ENCODE results near the gene PRR33. TPM values are rescaled to one million over a fixed set of nuclear protein-coding genes. Genes with fewer than 3 reads are reported as not detected.
"Not testable (repeated sequence)": the region's sequence is repeated elsewhere in the genome, so short reads cannot be mapped to it uniquely, and the experiment has no call there.

PRR33 gene
- total and polyA plus RNA-seq, 10 of the 15 experiments (the other 5 are each of a cell fraction or from before 2014, with no cell fraction given), result 0.02 to 1.0 (median 0.38) TPM; not detected in 6

DNA sequence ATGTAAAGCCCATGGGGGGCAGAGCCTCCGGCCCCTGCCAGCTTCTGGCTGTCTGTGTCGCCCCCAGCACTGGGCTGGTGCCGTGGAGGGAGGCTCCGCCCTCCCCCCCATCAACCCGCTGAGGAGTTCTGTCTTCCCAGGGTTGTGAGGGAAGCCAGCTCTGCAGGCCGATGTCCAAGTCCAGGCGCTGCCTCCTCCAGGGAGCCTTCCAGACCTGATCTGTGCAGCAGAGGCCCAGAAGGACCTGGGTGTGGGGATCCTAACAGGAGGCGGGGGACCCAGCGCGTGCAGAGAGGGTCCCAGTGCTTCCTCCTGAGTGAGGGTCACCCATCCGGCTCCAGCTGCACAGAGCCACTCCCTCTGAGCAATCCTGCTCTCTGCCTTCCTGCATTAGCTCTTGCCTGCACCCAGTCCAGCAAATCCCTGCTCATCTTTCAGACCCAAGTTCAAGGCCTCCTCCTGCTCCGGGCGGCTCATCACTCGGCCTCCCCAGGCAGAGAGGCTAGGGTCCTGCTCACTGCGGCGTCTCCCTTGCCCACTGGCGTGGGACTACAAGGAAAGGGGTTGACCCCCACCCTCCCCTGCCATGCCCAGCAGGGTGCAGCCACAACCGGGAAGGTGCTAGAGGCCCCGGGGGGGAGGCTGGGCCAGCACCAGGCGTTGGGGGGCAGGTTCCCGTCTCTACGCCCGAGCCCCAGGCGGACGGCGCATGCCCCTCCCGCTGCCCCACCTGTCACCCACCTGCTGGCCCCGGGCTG is 16.4 kb downstream of the PRR33 start:
- ChIA-PET SMC1A (ENCODE audit: uncharacterized antibody, unreplicated experiment) (no interaction called here), RAD21 (ENCODE audit: unreplicated experiment) (no interaction called here), CTCF (interaction anchor here (1.6 kb wide), 1 partner anchor 22 kb away, joined by 4 read pairs; no protein-coding TSS in a partner anchor), POLR2A (no interaction called here)
- in situ Hi-C loops (cut with MboI), result no loop called here
- DNase-seq (ENCODE audit: low read depth, low spot score), result no peak
- Histone ChIP-seq H4K20me1 (ENCODE audit: control insufficient read depth, insufficient read depth) (no peaks in the 10 kb centered on the region; the same call in 1 of the 2 replicates), H3K27me3 (replicated peaks in 1 of 2; ENCODE audit: control insufficient read depth in 2 of 2, insufficient read depth in 2 of 2, low read length in 1 of 2) (no peaks in the 10 kb centered on the region), H3K4me1 (ENCODE audit: control insufficient read depth, insufficient read depth, low read length) (no peaks in the 10 kb centered on the region), H3K79me2 (ENCODE audit: control insufficient read depth, insufficient read depth, low read length) (no peaks in the 10 kb centered on the region; the same call in none of the 2 replicates), H3K9me3 (replicated peaks; ENCODE audit: control insufficient read depth, insufficient read depth, low read length) (no peaks in the 10 kb centered on the region), H3K4me3 (no peak overlapping the region), H3K9ac (ENCODE audit: control insufficient read depth, insufficient read depth, low read length) (no peak overlapping the region), H3K27ac (ENCODE audit: control insufficient read depth, insufficient read depth) (no peak overlapping the region), H3K4me2 (ENCODE audit: control insufficient read depth, insufficient read depth) (no peak overlapping the region), H3K36me3 (ENCODE audit: control insufficient read depth in 2 of 2, insufficient read depth in 2 of 2, low read length in 1 of 2) (peaks cover 0 to 6% of the 10 kb centered on the region in 2 experiments; a peak in 2 of 4 replicates), H2AFZ (ENCODE audit: control insufficient read depth, low read depth, low read length) (no peak overlapping the region)
- 76% methylated on average over 27 of the region's 28 CpGs for WGBS (ENCODE audit: insufficient coverage, insufficient replicate concordance, low lambda C conversion rate, missing lambda C conversion rate)
- no peak for ATAC-seq
- TF ChIP-seq TAF1 (IDR thresholded peaks at IDR 0.05; ENCODE audit: borderline replicate concordance, low read depth, low read length) (no peak), FOS (IDR thresholded peaks at IDR 0.05; ENCODE audit: borderline replicate concordance, extremely low read depth, insufficient read length) (no peak), STAT1 (conservative IDR thresholded peaks at IDR 0.05) (no peak), DPF2 (IDR thresholded peaks at IDR 0.05) (no peak), HDAC6 (IDR thresholded peaks at IDR 0.05; ENCODE audit: unreplicated experiment) (no peak), ZNF207 (IDR thresholded peaks at IDR 0.05; ENCODE audit: borderline replicate concordance) (no peak), MTA2 (IDR thresholded peaks at IDR 0.05; ENCODE audit: low read depth) (no peak), BRCA1 (IDR thresholded peaks at IDR 0.05; ENCODE audit: low read depth, low read length) (no peak), STAT3 (IDR thresholded peaks at IDR 0.05; ENCODE audit: low read depth, low read length) (no peak), SIX5 (IDR thresholded peaks at IDR 0.05; ENCODE audit: low read depth, low read length, severe bottlenecking) (no peak), EZH2 (IDR thresholded peaks at IDR 0.05; ENCODE audit: borderline replicate concordance, control insufficient read depth, low read depth, low read length) (no peak), RAD51 (IDR thresholded peaks at IDR 0.05) (no peak)
- TF ChIP-seq, protein P1, sequence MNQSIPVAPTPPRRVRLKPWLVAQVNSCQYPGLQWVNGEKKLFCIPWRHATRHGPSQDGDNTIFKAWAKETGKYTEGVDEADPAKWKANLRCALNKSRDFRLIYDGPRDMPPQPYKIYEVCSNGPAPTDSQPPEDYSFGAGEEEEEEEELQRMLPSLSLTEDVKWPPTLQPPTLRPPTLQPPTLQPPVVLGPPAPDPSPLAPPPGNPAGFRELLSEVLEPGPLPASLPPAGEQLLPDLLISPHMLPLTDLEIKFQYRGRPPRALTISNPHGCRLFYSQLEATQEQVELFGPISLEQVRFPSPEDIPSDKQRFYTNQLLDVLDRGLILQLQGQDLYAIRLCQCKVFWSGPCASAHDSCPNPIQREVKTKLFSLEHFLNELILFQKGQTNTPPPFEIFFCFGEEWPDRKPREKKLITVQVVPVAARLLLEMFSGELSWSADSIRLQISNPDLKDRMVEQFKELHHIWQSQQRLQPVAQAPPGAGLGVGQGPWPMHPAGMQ (IDR thresholded peaks at IDR 0.05; ENCODE audit: borderline replicate concordance), result no peak
- intact Hi-C loops (cut with micrococcal nuclease; ENCODE audit: unreplicated experiment), result no loop called here
- FAIRE-seq, result no peak
- no TSS peak for BruUV-seq (replicated peaks)

DNA sequence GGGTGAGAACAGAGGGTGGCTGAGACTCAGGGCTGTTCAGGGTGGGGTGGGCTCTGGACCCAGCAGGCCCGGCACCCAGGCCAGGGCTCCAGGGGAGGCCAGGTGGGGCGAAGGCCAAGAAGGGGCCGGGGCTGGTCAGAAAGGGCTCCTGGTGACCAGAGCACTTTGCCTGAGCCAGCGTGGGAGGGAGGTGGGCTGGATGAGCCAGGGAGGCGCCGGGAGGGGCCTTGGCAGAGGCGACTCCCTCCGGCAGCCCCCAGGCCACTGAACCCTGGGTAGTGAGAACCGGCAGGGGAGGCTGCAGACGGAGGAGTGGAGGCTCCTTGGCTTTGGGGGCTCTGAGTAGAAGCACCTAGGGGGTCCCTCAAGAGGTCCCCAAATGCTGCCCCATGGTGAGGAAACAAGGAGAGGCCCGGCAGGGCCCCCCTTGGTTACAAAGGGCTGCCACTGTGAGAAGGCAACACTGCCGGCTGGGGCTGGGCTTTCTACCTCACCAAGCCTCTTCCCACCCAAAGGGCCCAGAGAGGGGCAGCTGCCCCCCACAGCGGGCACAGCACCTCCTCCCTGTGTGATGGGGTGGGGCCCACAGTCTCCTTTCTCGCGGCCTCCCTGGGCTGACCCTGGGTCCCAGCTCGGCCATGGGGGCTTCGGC is 17.1 kb downstream of the PRR33 start:
- ATAC-seq; SMC1A ChIA-PET (ENCODE audit: uncharacterized antibody, unreplicated experiment); in situ Hi-C loops (cut with MboI); RAD21 ChIA-PET (ENCODE audit: unreplicated experiment); POLR2A ChIA-PET; H4K20me1 ChIP-seq (ENCODE audit: control insufficient read depth, insufficient read depth); intact Hi-C loops (cut with micrococcal nuclease; ENCODE audit: unreplicated experiment); H3K27me3 ChIP-seq (replicated peaks in 1 of 2; ENCODE audit: control insufficient read depth in 2 of 2, insufficient read depth in 2 of 2, low read length in 1 of 2); H3K9me3 ChIP-seq (replicated peaks; ENCODE audit: control insufficient read depth, insufficient read depth, low read length); H3K4me1 ChIP-seq (ENCODE audit: control insufficient read depth, insufficient read depth, low read length); H3K4me2 ChIP-seq (ENCODE audit: control insufficient read depth, insufficient read depth); BruUV-seq (replicated peaks); H3K79me2 ChIP-seq (ENCODE audit: control insufficient read depth, insufficient read depth, low read length); H3K4me3 ChIP-seq; DNase-seq (ENCODE audit: low read depth, low spot score); H2AFZ ChIP-seq (ENCODE audit: control insufficient read depth, low read depth, low read length); FAIRE-seq; H3K9ac ChIP-seq (ENCODE audit: control insufficient read depth, insufficient read depth, low read length); H3K36me3 ChIP-seq (ENCODE audit: control insufficient read depth in 2 of 2, insufficient read depth in 2 of 2, low read length in 1 of 2); H3K27ac ChIP-seq (ENCODE audit: control insufficient read depth, insufficient read depth): not testable (repeated sequence)
- WGBS (ENCODE audit: insufficient coverage, insufficient replicate concordance, low lambda C conversion rate, missing lambda C conversion rate), result 83% methylated on average over 16 of the region's 17 CpGs
- CTCF ChIA-PET, result interaction anchor here (1.6 kb wide), 1 partner anchor 21 kb away, joined by 4 read pairs; no protein-coding TSS in a partner anchor
